ENCODE results near the gene BEAN1. TPM values are rescaled to one million over a fixed set of nuclear protein-coding genes. Genes with fewer than 3 reads are reported as not detected.

Gene BEAN1
- total and polyA plus RNA-seq, 9 of the 15 experiments (the other 6 are each of a cell fraction or from before 2014, with no cell fraction given), result not detected

DNA sequence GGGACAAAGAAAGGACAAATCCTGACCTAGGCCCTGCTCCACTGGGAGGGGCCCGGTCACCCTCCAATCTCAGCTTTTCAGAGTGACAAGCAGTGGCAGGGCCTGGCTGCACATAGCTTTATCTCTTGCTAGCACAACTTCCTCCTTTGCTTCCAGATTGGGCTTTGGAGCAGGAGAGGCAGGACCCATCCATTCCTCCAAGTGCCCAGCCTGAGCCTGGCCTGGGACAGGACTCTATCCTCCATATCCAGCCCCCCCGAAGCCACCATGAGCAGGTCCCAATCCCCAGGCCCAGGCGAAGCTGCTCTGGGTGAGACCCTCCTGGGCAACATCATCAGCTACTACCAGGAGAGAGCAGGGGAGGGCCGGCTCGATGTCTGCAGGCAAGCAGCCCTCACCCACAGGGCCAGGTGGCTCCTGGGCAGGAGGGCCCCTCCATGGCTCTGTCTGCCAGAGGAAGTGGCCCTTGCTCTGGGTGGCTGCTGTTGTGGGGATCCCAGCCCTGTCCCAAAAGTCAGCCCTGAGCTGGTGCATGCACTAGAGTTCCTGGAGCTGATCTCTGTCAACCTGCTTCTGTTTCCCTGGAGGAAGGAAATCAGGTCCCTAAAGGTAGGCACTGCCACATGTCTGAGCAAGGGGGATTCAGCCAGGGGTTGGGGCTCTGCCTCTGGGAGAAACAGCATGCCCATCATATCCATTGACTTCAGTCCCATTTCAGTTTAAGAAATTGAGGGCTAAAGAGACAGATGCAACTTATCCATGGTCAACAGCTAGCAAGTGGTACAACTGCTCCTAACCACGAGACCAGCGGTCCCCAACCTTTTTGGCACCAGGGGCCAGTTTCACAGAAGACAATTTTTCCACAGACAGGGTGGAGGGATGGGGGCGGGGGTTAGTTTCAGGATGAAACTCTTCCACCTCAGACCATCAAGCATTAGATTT lies 64.0 kb downstream of the BEAN1 start (continued):
- TF ChIP-seq, protein P1, sequence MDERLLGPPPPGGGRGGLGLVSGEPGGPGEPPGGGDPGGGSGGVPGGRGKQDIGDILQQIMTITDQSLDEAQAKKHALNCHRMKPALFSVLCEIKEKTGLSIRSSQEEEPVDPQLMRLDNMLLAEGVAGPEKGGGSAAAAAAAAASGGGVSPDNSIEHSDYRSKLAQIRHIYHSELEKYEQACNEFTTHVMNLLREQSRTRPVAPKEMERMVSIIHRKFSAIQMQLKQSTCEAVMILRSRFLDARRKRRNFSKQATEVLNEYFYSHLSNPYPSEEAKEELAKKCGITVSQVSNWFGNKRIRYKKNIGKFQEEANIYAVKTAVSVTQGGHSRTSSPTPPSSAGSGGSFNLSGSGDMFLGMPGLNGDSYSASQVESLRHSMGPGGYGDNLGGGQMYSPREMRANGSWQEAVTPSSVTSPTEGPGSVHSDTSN (CRISPR knock-in tag; IDR thresholded peaks at IDR 0.05; ENCODE audit: low read depth), result no peak
- TF ChIP-seq, protein P1 (tag; conservative IDR thresholded peaks at IDR 0.05; ENCODE audit: low read depth), result peak; percentile 38; the same call in 1 of the 2 replicates
- TF ChIP-seq CBFA2T2 (conservative IDR thresholded peaks at IDR 0.05), result peak; percentile 64
- TF ChIP-seq, protein P2, sequence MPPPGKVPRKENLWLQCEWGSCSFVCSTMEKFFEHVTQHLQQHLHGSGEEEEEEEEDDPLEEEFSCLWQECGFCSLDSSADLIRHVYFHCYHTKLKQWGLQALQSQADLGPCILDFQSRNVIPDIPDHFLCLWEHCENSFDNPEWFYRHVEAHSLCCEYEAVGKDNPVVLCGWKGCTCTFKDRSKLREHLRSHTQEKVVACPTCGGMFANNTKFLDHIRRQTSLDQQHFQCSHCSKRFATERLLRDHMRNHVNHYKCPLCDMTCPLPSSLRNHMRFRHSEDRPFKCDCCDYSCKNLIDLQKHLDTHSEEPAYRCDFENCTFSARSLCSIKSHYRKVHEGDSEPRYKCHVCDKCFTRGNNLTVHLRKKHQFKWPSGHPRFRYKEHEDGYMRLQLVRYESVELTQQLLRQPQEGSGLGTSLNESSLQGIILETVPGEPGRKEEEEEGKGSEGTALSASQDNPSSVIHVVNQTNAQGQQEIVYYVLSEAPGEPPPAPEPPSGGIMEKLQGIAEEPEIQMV (tag; conservative IDR thresholded peaks at IDR 0.05; ENCODE audit: low read depth), result no peak
- 0 out of 2 replicates have a peak, but pooled peaks have one; percentile 11 for TF ChIP-seq CREM (IDR thresholded peaks at IDR 0.05; ENCODE audit: low read depth)
- no peak for TF ChIP-seq MCM2 (IDR thresholded peaks at IDR 0.05; ENCODE audit: low read depth)
- no peak for TF ChIP-seq FOXJ2 (tag; IDR thresholded peaks at IDR 0.05)
- no peak for TF ChIP-seq BMI1 (IDR thresholded peaks at IDR 0.05; ENCODE audit: low read length)
- TF ChIP-seq, protein P3, sequence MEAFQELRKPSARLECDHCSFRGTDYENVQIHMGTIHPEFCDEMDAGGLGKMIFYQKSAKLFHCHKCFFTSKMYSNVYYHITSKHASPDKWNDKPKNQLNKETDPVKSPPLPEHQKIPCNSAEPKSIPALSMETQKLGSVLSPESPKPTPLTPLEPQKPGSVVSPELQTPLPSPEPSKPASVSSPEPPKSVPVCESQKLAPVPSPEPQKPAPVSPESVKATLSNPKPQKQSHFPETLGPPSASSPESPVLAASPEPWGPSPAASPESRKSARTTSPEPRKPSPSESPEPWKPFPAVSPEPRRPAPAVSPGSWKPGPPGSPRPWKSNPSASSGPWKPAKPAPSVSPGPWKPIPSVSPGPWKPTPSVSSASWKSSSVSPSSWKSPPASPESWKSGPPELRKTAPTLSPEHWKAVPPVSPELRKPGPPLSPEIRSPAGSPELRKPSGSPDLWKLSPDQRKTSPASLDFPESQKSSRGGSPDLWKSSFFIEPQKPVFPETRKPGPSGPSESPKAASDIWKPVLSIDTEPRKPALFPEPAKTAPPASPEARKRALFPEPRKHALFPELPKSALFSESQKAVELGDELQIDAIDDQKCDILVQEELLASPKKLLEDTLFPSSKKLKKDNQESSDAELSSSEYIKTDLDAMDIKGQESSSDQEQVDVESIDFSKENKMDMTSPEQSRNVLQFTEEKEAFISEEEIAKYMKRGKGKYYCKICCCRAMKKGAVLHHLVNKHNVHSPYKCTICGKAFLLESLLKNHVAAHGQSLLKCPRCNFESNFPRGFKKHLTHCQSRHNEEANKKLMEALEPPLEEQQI (IDR thresholded peaks at IDR 0.05), result no peak
- TF ChIP-seq RUNX1 (IDR thresholded peaks at IDR 0.05; ENCODE audit: low read depth), result no peak
- TF ChIP-seq NCOA2 (IDR thresholded peaks at IDR 0.05; ENCODE audit: partially characterized antibody in 2 of 2), result no peak
- no peak for TF ChIP-seq SMAD4 (CRISPR knock-in tag; conservative IDR thresholded peaks at IDR 0.05)
- TF ChIP-seq DMBX1 (CRISPR knock-in tag; IDR thresholded peaks at IDR 0.05; ENCODE audit: borderline replicate concordance), result no peak
- peak; percentile 85 for TF ChIP-seq CBFA2T3 (IDR thresholded peaks at IDR 0.05)
- TF ChIP-seq, protein P4, sequence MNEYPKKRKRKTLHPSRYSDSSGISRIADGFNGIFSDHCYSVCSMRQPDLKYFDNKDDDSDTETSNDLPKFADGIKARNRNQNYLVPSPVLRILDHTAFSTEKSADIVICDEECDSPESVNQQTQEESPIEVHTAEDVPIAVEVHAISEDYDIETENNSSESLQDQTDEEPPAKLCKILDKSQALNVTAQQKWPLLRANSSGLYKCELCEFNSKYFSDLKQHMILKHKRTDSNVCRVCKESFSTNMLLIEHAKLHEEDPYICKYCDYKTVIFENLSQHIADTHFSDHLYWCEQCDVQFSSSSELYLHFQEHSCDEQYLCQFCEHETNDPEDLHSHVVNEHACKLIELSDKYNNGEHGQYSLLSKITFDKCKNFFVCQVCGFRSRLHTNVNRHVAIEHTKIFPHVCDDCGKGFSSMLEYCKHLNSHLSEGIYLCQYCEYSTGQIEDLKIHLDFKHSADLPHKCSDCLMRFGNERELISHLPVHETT (CRISPR knock-in tag; conservative IDR thresholded peaks at IDR 0.05 in 1 of 2, IDR thresholded peaks at IDR 0.05 in 1 of 2), result no peak
- peak; percentile 44; the same call in 1 of the 2 replicates for TF ChIP-seq NCOR1 (IDR thresholded peaks at IDR 0.05)
- peak; percentile 70 for TF ChIP-seq ARID1B (IDR thresholded peaks at IDR 0.05)
- TF ChIP-seq, protein P5, sequence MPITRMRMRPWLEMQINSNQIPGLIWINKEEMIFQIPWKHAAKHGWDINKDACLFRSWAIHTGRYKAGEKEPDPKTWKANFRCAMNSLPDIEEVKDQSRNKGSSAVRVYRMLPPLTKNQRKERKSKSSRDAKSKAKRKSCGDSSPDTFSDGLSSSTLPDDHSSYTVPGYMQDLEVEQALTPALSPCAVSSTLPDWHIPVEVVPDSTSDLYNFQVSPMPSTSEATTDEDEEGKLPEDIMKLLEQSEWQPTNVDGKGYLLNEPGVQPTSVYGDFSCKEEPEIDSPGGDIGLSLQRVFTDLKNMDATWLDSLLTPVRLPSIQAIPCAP (CRISPR knock-in tag; IDR thresholded peaks at IDR 0.05; ENCODE audit: borderline replicate concordance), result no peak

All from K562 (cell line).